ENCODE results near the gene MYOG. TPM values are rescaled to one million over a fixed set of nuclear protein-coding genes. Genes with fewer than 3 reads are reported as not detected.

The MYOG gene
- total and polyA plus RNA-seq, 10 of the 15 experiments (the other 5 are each of a cell fraction or from before 2014, with no cell fraction given), result not detected

DNA sequence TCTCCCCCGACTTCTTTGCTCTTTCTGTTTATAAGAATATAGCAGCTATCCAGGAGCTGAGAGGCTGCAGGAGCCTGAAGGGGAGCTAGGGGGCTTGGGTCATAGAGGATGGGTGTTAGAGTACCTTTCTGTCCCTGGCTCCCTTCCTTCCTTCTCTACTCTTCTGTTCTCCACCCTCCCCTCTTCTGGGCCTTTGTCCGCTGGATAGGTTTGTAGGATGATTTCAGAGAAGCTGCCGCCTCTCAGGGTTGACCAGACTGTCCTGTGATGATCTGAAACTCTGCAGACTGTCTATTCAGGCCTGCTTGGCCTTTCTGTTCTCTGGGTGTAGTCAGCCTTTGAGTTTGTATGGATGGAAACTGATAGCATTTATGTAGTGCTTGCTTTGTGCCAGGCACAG, 33.2 kb downstream of the MYOG start:
- Histone ChIP-seq H3K4me3 (no peak overlapping the region), H3K4me1 (ENCODE audit: control insufficient read depth, insufficient read depth, low read length) (no peaks in the 10 kb centered on the region), H4K20me1 (ENCODE audit: control insufficient read depth, insufficient read depth) (no peaks in the 10 kb centered on the region), H3K36me3 (ENCODE audit: control insufficient read depth in 2 of 2, insufficient read depth in 2 of 2, low read length in 1 of 2) (no peaks in the 10 kb centered on the region), H2AFZ (ENCODE audit: control insufficient read depth, low read depth, low read length) (no peak overlapping the region), H3K27ac (ENCODE audit: control insufficient read depth, insufficient read depth) (no peak overlapping the region), H3K79me2 (ENCODE audit: control insufficient read depth, insufficient read depth, low read length) (no peaks in the 10 kb centered on the region), H3K9me3 (replicated peaks; ENCODE audit: control insufficient read depth, insufficient read depth, low read length) (no peaks in the 10 kb centered on the region), H3K9ac (ENCODE audit: control insufficient read depth, insufficient read depth, low read length) (no peak overlapping the region), H3K4me2 (ENCODE audit: control insufficient read depth, insufficient read depth) (no peak overlapping the region), H3K27me3 (replicated peaks in 1 of 2; ENCODE audit: control insufficient read depth in 2 of 2, insufficient read depth in 2 of 2, low read length in 1 of 2) (peaks cover 0 to 2% of the 10 kb centered on the region in 2 experiments; a peak in 1 of 4 replicates)
- DNase-seq (ENCODE audit: low read depth, low spot score) (no peak), ATAC-seq (no peak), FAIRE-seq (no peak)
- ChIA-PET RAD21 (ENCODE audit: unreplicated experiment) (no interaction called here), CTCF (interaction anchor here (1.1 to 8.7 kb wide), 2 partner anchors 13 kb away, joined by 5 to 66 read pairs; no protein-coding TSS in a partner anchor), POLR2A (no interaction called here), SMC1A (ENCODE audit: uncharacterized antibody, unreplicated experiment) (interaction anchor here (1.0 kb wide), 1 partner anchor 13 kb away, joined by 3 read pairs; no protein-coding TSS in a partner anchor)
- WGBS (ENCODE audit: insufficient coverage, insufficient replicate concordance, low lambda C conversion rate, missing lambda C conversion rate), result 15% methylated on average over 3 of the region's 3 CpGs
- BruUV-seq (replicated peaks), result no TSS peak
- intact Hi-C loops (cut with micrococcal nuclease; ENCODE audit: unreplicated experiment), result no loop called here
- in situ Hi-C loops (cut with MboI), result no loop called here
- TF ChIP-seq STAT3 (IDR thresholded peaks at IDR 0.05; ENCODE audit: low read depth, low read length), result no peak
- no peak for TF ChIP-seq SREBF2 (IDR thresholded peaks at IDR 0.05; ENCODE audit: low read length)
- TF ChIP-seq ZNF384 (IDR thresholded peaks at IDR 0.05; ENCODE audit: borderline replicate concordance, low read depth, low read length), result no peak
- TF ChIP-seq HCFC1 (IDR thresholded peaks at IDR 0.05; ENCODE audit: low read length), result no peak
- no peak for TF ChIP-seq NRF1 (conservative IDR thresholded peaks at IDR 0.05; ENCODE audit: low read depth, low read length)
- no peak for TF ChIP-seq SMAD5 (IDR thresholded peaks at IDR 0.05; ENCODE audit: low read depth)
- TF ChIP-seq, protein P1, sequence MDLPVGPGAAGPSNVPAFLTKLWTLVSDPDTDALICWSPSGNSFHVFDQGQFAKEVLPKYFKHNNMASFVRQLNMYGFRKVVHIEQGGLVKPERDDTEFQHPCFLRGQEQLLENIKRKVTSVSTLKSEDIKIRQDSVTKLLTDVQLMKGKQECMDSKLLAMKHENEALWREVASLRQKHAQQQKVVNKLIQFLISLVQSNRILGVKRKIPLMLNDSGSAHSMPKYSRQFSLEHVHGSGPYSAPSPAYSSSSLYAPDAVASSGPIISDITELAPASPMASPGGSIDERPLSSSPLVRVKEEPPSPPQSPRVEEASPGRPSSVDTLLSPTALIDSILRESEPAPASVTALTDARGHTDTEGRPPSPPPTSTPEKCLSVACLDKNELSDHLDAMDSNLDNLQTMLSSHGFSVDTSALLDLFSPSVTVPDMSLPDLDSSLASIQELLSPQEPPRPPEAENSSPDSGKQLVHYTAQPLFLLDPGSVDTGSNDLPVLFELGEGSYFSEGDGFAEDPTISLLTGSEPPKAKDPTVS (IDR thresholded peaks at IDR 0.05; ENCODE audit: low read depth, low read length), result no peak
- TF ChIP-seq, protein P2, sequence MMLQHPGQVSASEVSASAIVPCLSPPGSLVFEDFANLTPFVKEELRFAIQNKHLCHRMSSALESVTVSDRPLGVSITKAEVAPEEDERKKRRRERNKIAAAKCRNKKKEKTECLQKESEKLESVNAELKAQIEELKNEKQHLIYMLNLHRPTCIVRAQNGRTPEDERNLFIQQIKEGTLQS (IDR thresholded peaks at IDR 0.05; ENCODE audit: borderline replicate concordance, extremely low read depth, low read depth, low read length), result no peak
- TF ChIP-seq NR2C1 (IDR thresholded peaks at IDR 0.05), result no peak
- TF ChIP-seq, protein P3, sequence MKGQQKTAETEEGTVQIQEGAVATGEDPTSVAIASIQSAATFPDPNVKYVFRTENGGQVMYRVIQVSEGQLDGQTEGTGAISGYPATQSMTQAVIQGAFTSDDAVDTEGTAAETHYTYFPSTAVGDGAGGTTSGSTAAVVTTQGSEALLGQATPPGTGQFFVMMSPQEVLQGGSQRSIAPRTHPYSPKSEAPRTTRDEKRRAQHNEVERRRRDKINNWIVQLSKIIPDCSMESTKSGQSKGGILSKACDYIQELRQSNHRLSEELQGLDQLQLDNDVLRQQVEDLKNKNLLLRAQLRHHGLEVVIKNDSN (IDR thresholded peaks at IDR 0.05; ENCODE audit: borderline replicate concordance, extremely low read length, insufficient read depth, low read depth, low read length), result no peak
- TF ChIP-seq EED (IDR thresholded peaks at IDR 0.05; ENCODE audit: low read depth), result no peak
